Thyroid gland (tissue), 4 donors: ENCODE data around the gene ARFGAP3. TPM values are rescaled to one million over a fixed set of nuclear protein-coding genes. Genes with fewer than 3 reads are reported as not detected.
A peak's percentile ranks its signal among the peaks of the same experiment; 100 is the strongest.

ENCODE experiments used
- DNase-seq, 2 donors: peaks; one replicate each; pipeline ENCODE4 v3.0.0-alpha.2; 2019
- H3K27ac ChIP-seq, 3 donors: fragments of 200-600 bp; sonication (generic); 1 replicate in 2 of 3; 2 replicates in 1 of 3; pipeline ENCODE4 v1.5.1; 2016 to 2019; ENCODE audit warnings: mild to moderate bottlenecking in 1 of 3, moderate library complexity in 1 of 3
- H3K27me3 ChIP-seq: fragments of 200-600 bp; sonication (generic); one replicate; pipeline ENCODE4 v1.5.1; 2019
- H3K36me3 ChIP-seq, 2 donors: fragments of 200-600 bp; sonication (generic); one replicate each; pipeline ENCODE4 v1.5.1; 2016 to 2019
- H3K4me1 ChIP-seq, 2 donors: fragments of 200-600 bp; sonication (generic); one replicate each; pipeline ENCODE4 v1.5.1; 2017 to 2019
- H3K4me3 ChIP-seq, 3 donors: fragments of 200-600 bp; sonication (generic); replicated peaks in 1 of 3; 1 replicate in 2 of 3; 2 replicates in 1 of 3; pipeline ENCODE4 v1.5.1; 2016; ENCODE audit warnings: mild to moderate bottlenecking in 1 of 3
- H3K9me3 ChIP-seq: fragments of 200-600 bp; sonication (generic); one replicate; pipeline ENCODE4 v1.5.1; 2017
- POLR2A ChIP-seq, 2 donors: fragments of 450-650 bp; IDR thresholded peaks; one replicate each; pipeline ENCODE4 v1.6.1; 2017; ENCODE audit warnings: antibody characterized with exemption in 2 of 2, mild to moderate bottlenecking in 2 of 2, moderate library complexity in 1 of 2
- WGBS, 2 donors: methylation state at CpG; one replicate each; pipeline ENCODE4 v1.1.5; 2017; 5-methylcytosine and 5-hydroxymethylcytosine counted together
- intact Hi-C: fragments of 100-400 bp; cut with DNase I; formaldehyde crosslinking; loops from one replicate; pipeline ENCODE4 v1.15.1; 2023
- total RNA-seq, 4 donors: library from RNA; depleted of rRNA; stranded (reverse); fragments of >200 nt; gene quantifications; one replicate each; pipeline ENCODE4 v1.2.3, GENCODE V29; 2016
- TF ChIP-seq, protein P1 (sequence below), 6 experiments: fragments of 200-600 bp in 3 of 6; fragments of 450-650 bp in 3 of 6; sonication (generic) in 3 of 6; IDR thresholded peaks; one replicate each; pipeline ENCODE4 v1.5.1; 2016 to 2019; ENCODE audit warnings: antibody characterized with exemption in 6 of 6, mild to moderate bottlenecking in 2 of 6, inconsistent platforms in 1 of 6, moderate library complexity in 1 of 6

ARFGAP3 gene
- total RNA-seq, 4 donors from 2014 or later: 82.3 to 106 (median 94.2) TPM

DNA sequence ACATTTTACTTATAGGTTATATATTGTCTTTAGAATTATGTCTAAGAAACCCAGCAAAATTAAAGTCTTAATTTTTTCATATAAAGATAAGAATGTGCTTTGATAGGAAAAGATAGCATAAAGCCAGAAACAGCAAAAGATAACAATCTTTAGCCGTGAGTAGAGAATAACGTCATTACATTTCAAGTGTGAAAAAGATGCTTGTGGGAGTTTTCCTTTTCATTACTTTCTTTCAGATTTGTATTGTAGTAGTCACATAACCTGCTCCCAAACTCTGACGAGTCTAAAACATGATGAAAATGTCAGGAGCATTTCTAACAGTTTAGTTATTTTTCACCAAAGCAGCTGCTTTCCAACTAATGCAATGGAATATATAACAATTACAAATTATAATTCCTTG, 31.3 kb downstream of the ARFGAP3 start:
- Histone ChIP-seq H3K4me1 (peaks cover 7 to 14% of the 10 kb centered on the region in 2 donors), H3K9me3 (no peaks in the 10 kb centered on the region), H3K4me3 (no peak overlapping the region), H3K27me3 (no peaks in the 10 kb centered on the region), H3K36me3 (peaks cover 43 to 53% of the 10 kb centered on the region in 2 donors), H3K27ac (no peak overlapping the region)
- DNase-seq: no peak
- TF ChIP-seq POLR2A (IDR thresholded peaks at IDR 0.05): no peak
- TF ChIP-seq, protein P1, sequence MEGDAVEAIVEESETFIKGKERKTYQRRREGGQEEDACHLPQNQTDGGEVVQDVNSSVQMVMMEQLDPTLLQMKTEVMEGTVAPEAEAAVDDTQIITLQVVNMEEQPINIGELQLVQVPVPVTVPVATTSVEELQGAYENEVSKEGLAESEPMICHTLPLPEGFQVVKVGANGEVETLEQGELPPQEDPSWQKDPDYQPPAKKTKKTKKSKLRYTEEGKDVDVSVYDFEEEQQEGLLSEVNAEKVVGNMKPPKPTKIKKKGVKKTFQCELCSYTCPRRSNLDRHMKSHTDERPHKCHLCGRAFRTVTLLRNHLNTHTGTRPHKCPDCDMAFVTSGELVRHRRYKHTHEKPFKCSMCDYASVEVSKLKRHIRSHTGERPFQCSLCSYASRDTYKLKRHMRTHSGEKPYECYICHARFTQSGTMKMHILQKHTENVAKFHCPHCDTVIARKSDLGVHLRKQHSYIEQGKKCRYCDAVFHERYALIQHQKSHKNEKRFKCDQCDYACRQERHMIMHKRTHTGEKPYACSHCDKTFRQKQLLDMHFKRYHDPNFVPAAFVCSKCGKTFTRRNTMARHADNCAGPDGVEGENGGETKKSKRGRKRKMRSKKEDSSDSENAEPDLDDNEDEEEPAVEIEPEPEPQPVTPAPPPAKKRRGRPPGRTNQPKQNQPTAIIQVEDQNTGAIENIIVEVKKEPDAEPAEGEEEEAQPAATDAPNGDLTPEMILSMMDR (IDR thresholded peaks at IDR 0.05): no peak
- WGBS, 2 donors: 85 to 88% methylated on average over 3 of the region's 3 CpGs
- intact Hi-C loops: no loop called here

DNA sequence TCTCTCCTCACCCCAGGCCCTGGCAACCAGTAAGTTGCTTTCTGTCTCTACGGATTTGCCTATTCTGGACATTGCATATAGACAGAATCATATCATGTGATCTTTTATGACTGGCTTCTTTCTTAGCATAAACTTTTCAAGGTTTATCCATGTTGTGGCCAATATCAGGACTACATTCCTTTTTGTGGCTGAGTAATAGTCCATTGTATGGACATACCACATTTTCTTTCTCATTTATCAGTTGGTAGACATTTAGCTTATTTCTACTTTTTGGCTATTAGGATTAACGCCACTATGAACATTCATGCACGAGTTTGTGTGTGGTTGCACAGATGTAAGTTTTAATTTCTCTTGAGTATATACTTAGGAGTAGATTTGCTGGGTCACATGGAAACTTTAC, 35.7 kb downstream of the ARFGAP3 start:
- peak overlapping the region in 1 of 3 donors; percentile 90 for H3K27ac ChIP-seq
- WGBS, 2 donors: 96 to 99% methylated on average over 3 of the region's 3 CpGs
- TF ChIP-seq POLR2A (IDR thresholded peaks at IDR 0.05): no peak
- TF ChIP-seq, protein P1 (IDR thresholded peaks at IDR 0.05): no peak
- H3K27me3 ChIP-seq: no peaks in the 10 kb centered on the region
- DNase-seq: no peak
- no peaks in the 10 kb centered on the region for H3K9me3 ChIP-seq
- H3K4me3 ChIP-seq: no peak overlapping the region
- H3K36me3 ChIP-seq: peaks cover 16 to 30% of the 10 kb centered on the region in 2 donors
- H3K4me1 ChIP-seq: peaks cover 33 to 35% of the 10 kb centered on the region in 2 donors
- intact Hi-C loops: no loop called here

DNA sequence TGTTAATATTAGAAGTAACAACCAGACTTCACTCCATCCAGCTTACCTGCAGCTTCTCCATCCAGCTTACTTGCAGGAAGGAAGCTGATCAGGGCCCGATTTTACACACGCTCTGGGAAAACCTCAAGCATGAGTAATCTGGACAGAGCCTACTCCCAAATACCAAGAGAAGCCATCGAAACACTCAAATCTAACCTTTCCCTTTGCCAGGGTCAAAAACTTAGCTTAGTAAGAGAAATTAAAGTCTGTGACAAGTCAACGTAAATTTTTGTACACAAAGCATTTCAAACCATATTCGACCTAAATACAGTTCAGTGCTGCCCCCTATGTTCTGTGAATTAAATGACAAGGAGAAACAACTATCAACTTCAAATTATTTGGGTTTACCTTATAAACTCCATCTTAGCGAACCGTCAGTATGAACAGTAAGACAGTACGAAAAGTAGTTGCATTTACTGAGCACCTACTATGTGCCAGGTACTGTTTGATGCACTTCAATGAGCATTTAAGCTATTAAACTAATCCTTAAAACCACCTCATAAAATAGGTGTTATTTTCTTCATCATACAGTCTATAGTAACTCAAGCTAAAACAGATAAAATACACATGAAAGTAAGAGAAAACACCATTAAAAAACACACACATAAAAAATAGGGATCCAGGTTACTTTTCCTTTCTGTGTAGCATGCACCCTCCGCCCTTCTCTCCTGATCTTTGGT, 36.9 kb downstream of the ARFGAP3 start:
- DNase-seq: peak; percentile 30 to 42
- WGBS, 2 donors: 47 to 59% methylated on average over 9 of the region's 9 CpGs
- no peaks in the 10 kb centered on the region for H3K27me3 ChIP-seq
- H3K4me1 ChIP-seq: peaks cover 39 to 43% of the 10 kb centered on the region in 2 donors
- TF ChIP-seq, protein P1 (IDR thresholded peaks at IDR 0.05): peak in 3 of 6 experiments; percentile 48 to 73 (median 70)
- TF ChIP-seq POLR2A (IDR thresholded peaks at IDR 0.05): no peak
- intact Hi-C loops: no loop called here
- no peak overlapping the region for H3K4me3 ChIP-seq
- H3K36me3 ChIP-seq: peaks cover 7 to 20% of the 10 kb centered on the region in 2 donors
- peak overlapping the region; percentile 24 to 90 (median 69) for H3K27ac ChIP-seq
- H3K9me3 ChIP-seq: no peaks in the 10 kb centered on the region

DNA sequence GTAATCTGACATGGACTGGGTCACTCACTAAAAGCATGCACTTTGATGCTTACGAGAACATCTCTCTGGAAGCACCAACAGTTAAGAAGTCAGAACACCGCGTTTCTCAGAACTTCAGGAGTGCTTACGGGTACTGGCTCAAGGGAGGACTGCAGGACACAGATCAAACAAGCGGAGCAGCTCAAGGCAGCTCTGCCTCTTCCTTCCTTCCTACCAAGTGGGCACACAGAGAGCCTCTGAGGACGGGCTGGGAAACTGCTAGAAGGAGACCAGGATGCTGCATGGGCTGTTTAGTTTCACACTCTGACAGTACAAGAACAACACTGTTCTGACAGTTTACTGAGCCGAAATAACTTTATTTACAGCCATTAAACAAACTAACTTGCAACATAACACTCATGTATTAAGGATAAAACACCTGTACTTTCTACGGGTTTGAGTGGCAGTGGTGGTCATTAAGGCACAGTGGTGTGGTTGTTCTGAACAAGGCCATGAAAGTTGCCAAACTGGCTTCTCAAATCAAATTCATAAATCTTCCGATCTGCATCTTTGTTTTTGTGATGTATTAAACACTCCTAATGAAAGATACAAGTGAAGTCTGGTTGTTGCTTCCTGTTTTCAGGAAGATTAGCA, 37.5 kb downstream of the ARFGAP3 start:
- Histone ChIP-seq H3K27me3 (no peaks in the 10 kb centered on the region), H3K36me3 (peaks cover 4 to 13% of the 10 kb centered on the region in 2 donors), H3K4me1 (peaks cover 43 to 45% of the 10 kb centered on the region in 2 donors), H3K9me3 (no peaks in the 10 kb centered on the region), H3K4me3 (no peak overlapping the region), H3K27ac (peak overlapping the region; percentile 24 to 90 (median 69))
- DNase-seq: peak in 1 of 2 donors; percentile 21
- intact Hi-C loops: no loop called here
- TF ChIP-seq POLR2A (IDR thresholded peaks at IDR 0.05): no peak
- TF ChIP-seq, protein P1 (IDR thresholded peaks at IDR 0.05): no peak
- WGBS, 2 donors: 59 to 75% methylated on average over 9 of the region's 9 CpGs

DNA sequence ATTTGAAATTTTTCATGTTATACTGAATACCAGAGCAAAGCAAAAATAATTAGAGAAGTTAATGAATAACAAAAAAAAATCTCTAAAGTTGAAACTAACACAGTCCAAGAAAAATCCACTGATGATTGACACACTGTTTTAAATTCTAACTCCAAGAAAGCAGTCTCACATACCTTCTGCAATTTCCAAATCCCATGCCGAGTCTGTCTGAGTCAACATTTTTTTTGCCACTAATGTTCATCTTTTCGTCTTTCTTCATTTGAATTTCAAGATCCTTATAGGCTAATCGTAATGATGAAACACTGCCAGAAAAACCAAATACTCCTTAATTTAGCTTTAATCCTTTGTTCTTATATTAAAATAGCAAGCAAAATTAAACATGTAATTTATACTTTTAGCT, 39.5 kb downstream of the ARFGAP3 start:
- DNase-seq: no peak
- intact Hi-C loops: no loop called here
- no peaks in the 10 kb centered on the region for H3K9me3 ChIP-seq
- no peak for TF ChIP-seq POLR2A (IDR thresholded peaks at IDR 0.05)
- TF ChIP-seq, protein P1 (IDR thresholded peaks at IDR 0.05): no peak
- H3K4me3 ChIP-seq: no peak overlapping the region
- 46 to 57% methylated on average over 3 of the region's 3 CpGs for WGBS, 2 donors
- H3K27me3 ChIP-seq: no peaks in the 10 kb centered on the region
- peaks cover 0 to 10% of the 10 kb centered on the region in 2 donors for H3K36me3 ChIP-seq
- H3K4me1 ChIP-seq: peaks cover 56 to 65% of the 10 kb centered on the region in 2 donors
- peak overlapping the region; percentile 84 to 90 (median 85) for H3K27ac ChIP-seq
